Right cardiac atrium (tissue), 5 donors: Measurements from ENCODE around the gene TCEA2. TPM values are rescaled to one million over a fixed set of nuclear protein-coding genes. Genes with fewer than 3 reads are reported as not detected.

Experiments used
- ATAC-seq, 2 donors: fragments of 200-7000 bp; cut with Tn5 transposase; one replicate each; pipeline versions ENCODE4 v1.8.0 to v1.9.1; 2020; ENCODE audit warnings: moderate library complexity in 2 of 2, mild to moderate bottlenecking in 1 of 2
- DNase-seq, 3 donors: peaks; one replicate each; pipeline ENCODE4 v3.0.0-alpha.2; 2020
- H3K27ac ChIP-seq: one replicate; pipeline ENCODE4 v1.5.1; 2013; ENCODE audit warnings: mild to moderate bottlenecking, low read length, control low read depth, moderate library complexity
- H3K27me3 ChIP-seq: one replicate; pipeline ENCODE4 v1.6.1; 2013; ENCODE audit not compliant: control insufficient read depth, insufficient read depth
- H3K4me1 ChIP-seq: one replicate; pipeline ENCODE4 v1.6.1; 2013; ENCODE audit warnings: low read length; ENCODE audit not compliant: control insufficient read depth, insufficient read depth
- H3K4me3 ChIP-seq: one replicate; pipeline ENCODE4 v1.5.1; 2013; ENCODE audit warnings: low read length, control low read depth
- H3K9me3 ChIP-seq: one replicate; pipeline ENCODE4 v1.6.1; 2013; ENCODE audit warnings: low read length; ENCODE audit not compliant: control insufficient read depth
- WGBS: extraction: QIAGEN DNeasy Blood & Tissue Kit; methylation state at CpG from one replicate; pipeline ENCODE4 v1.1.7; 2013; 5-methylcytosine and 5-hydroxymethylcytosine counted together
- intact Hi-C, 4 donors: fragments of 100-400 bp; cut with DNase I; formaldehyde crosslinking; loops; one replicate each; pipeline versions ENCODE4 v1.11.0 to v1.14.0; 2022 to 2023
- polyA plus RNA-seq: library from polyadenylated mRNA; stranded (reverse); fragments of 200-250 nt; gene quantifications from one replicate; pipeline ENCODE4 v1.2.3, GENCODE V29; 2013
- total RNA-seq, 4 donors: library from RNA; stranded (reverse); fragmentation: NEBNext Ultra II Directional; extraction: Animal tissue kit (Norgen Biotek cat#: 25700); gene quantifications; one replicate each; pipeline ENCODE4 v1.2.1, GENCODE V29; 2021
- donor health status: healthy with polysubstance abuse.
- donor health status: DM: no; HTN: yes; CAD: no.
- donor health status: DM: no; HTN: no; CAD: no.
- donor health status: DM: no; HTN: yes; CAD: no; lungs with severe emphysema.
- donor health status: DM: yes; HTN: yes; CAD: no.

Gene TCEA2
- total and polyA plus RNA-seq, 5 donors, result 38.3 to 52.0 (median 48.0) TPM

DNA sequence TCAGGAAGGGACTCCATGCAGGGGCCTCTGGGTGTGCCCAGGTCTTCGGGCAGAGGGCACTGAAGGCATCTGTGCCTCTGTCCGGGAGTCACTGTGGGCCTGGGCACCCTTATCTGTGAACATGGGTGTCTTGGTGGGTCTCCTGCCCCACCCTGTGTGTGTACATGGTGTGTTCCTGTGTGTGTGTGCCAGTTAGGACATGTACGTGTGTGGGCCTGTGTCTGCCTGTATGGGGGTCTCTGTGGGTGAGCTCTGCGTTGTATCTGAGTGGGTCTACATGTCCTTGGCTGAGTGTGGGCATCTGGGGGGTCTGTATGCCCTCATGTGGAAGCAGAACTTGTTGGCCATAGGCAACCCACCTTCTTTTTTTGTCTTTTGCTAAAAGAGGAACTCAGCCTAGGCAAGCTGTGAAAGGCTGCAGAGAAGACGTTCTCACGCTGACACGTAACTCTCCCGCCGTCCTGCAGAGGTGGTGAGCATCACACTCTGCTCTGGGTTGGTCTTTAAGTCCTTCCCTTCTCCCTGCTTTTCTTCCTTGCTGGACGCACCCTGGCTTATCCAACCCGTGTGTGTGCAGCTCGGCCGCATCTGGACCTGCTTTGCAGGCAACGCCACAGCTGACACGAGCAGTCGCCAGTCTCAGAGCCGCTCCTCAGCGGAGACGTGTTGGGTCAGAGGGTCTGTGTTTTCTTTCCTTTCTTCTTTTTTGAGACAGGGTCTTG, 44.9 kb downstream of the TCEA2 start:
- whole genome bisulfite sequencing, result 61% methylated on average over 19 of the region's 19 CpGs
- Histone ChIP-seq H3K9me3 (no peaks in the 10 kb centered on the region), H3K27me3 (no peaks in the 10 kb centered on the region), H3K4me3 (no peak overlapping the region), H3K4me1 (no peaks in the 10 kb centered on the region), H3K27ac (no peak overlapping the region)
- intact Hi-C loops, result no loop called here
- no peak for ATAC-seq
- DNase-seq, result peak; percentile 9 to 37 (median 30)

DNA sequence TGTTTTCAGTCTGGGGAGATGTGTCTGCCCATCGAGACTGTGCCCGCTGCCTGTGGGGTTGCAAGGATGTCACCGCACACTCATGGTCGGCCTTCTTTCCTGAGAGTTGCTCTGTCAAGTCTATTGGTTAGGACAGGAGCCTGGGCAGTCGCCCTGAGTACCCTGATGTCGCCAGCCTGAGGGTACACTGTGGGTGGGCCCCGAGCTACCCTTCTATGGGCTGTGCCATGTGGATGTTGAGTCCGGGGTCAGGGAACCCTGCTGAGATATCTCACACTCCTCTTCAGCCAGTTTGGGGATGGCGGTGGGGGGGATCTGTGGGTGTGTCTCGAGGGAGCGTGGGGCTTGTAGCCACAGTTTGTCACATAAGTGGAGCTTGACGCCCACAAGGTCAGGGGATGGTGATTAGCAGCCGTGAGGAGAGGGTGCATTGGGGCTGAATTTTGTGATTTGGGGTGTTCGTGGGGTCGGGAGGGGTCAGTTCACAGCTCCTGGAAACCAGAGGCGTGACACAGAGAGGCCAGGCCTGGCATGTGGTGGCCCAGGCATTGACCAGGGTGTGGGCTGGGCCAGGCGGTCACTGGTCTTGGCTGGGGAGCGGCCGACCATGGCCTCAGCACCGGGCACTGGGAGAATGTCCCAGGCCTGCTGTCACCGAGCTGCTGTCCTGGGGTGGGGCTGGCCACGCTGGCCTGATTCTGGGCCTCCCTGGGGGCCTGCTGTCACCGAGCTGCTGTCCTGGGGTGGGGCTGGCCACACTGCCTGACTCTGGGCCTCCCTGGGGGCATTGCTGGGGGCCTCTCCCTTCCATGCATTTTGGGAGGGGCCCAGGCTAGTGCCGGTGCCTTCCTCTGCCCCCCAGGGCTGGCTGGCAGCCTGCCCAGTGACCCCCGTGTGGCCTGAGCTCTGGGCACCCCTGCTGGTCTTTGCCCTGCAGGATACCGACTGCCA, 46.0 kb downstream of the TCEA2 start:
- Histone ChIP-seq H3K4me3 (no peak overlapping the region), H3K27me3 (no peaks in the 10 kb centered on the region), H3K9me3 (no peaks in the 10 kb centered on the region), H3K27ac (no peak overlapping the region), H3K4me1 (no peaks in the 10 kb centered on the region)
- intact Hi-C loops, result no loop called here
- WGBS, result 74% methylated on average over 26 of the region's 26 CpGs
- DNase-seq (peak in 2 of 3 donors; percentile 33 to 53), ATAC-seq (peak in 1 of 2 donors; percentile 12)

DNA sequence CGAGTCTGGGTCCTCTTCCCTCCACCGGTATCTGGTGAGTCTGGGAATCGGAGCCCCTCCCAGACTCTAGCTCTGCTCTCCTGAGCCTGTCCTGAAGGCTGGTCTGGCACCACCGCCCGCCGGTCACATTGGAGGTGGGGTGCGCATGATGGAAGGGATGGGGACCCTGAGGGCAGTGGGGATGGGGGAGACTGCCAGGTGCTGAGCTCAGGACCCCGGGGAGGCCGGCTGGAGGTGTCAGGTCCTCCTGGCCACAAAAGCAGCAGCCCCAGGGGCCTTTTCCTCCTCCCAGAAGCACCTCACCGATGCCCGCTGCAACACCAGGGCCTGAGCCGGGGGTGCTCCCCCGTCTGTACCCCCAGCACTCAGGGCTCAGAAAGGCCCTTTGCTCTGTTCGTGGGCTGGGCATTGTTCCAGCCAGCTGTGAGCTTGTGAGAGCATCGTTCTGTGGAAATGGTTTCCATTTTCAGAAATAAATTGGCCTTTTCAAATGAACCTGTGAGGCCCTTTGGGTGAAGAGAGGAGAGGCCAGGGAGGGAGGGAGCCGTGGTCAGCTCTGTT, 46.9 kb downstream of the TCEA2 start:
- intact Hi-C loops, result no loop called here
- 69% methylated on average over 16 of the region's 16 CpGs for WGBS
- DNase-seq (peak in 2 of 3 donors; percentile 29 to 53), ATAC-seq (no peak)
- H3K9me3 ChIP-seq, result no peaks in the 10 kb centered on the region
- no peaks in the 10 kb centered on the region for H3K4me1 ChIP-seq
- H3K27ac ChIP-seq, result no peak overlapping the region
- H3K4me3 ChIP-seq, result no peak overlapping the region
- no peaks in the 10 kb centered on the region for H3K27me3 ChIP-seq

DNA sequence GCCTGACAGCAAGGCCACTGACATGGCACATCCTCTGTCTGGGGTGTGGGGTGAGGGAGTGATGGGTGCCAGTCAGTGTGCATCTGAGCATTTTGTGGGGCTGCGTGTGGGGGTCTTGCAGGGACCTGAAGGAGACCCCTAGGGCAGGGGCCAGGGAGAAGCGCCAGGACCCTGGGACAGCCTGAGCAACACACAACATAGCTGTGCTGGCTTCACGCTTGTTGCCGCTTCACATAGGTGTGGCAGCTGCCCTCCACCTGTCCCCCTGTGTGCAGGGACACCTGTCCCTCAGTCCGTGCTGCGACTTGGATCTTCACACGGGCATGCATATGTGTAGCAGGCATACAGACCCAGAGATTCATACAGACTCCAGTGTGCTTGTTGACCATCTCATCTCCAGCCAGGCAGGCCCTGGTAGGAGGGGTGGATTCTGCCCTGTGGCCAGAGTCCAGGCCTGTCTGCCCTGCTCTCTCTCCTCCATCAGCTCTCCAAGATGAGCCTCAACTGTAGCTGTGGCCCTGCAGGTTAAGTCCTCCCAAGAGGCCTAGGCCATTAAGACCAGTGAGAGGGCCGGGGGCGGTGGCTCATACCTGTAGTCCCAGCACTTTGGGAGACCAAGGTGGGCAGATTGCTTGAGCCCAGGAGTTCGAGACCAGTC, 47.5 kb downstream of the TCEA2 start:
- WGBS, result 91% methylated on average over 10 of the region's 10 CpGs
- ATAC-seq (no peak), DNase-seq (peak in 2 of 3 donors; percentile 29 to 37)
- intact Hi-C loops, result no loop called here
- no peak overlapping the region for H3K27ac ChIP-seq
- no peaks in the 10 kb centered on the region for H3K27me3 ChIP-seq
- H3K4me1 ChIP-seq, result no peaks in the 10 kb centered on the region
- no peak overlapping the region for H3K4me3 ChIP-seq
- no peaks in the 10 kb centered on the region for H3K9me3 ChIP-seq

DNA sequence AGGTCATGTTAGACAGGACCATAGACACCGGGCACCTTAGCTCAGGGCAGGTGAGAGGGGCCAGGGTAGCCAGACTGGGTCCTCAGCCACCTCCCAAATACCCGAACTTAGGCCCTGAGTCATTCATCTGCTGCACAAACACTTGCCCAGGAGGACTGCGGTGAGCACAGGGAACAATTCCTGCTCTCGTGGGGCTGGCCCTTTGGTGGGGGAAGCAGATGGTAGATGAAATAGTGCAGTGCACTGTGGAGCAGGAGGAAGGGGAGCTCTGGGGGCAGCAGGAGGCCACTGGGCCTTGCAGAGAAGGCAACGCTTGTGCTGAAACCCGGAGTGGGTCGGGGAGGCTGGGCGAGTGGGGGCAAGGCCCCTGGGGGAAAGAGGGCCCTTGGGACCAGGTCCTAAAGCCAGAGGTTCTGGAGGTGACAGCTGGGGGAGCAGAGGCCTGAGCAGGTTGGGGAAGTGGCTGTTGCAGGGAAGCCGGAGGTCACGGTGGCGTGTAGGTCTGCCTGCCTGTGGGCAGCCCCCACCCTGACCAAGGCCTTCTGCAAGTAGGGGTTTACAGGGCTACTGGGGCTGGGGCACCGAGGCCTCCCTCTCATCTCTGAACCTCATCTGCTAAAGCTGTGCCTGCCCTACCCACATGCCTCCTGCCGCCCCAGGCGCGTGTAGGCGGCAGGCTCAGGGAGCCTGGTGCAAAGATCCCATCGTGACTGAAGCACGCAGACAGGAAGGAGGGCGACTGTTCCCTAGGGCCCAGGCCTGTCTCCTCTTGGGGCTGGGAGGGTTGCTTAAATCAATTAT, 49.0 kb downstream of the TCEA2 start:
- 75% methylated on average over 19 of the region's 19 CpGs for WGBS
- H3K27me3 ChIP-seq, result no peaks in the 10 kb centered on the region
- no peak overlapping the region for H3K27ac ChIP-seq
- H3K4me3 ChIP-seq, result no peak overlapping the region
- intact Hi-C loops, result no loop called here
- no peaks in the 10 kb centered on the region for H3K9me3 ChIP-seq
- peak in 2 of 3 donors; percentile 28 to 36 for DNase-seq
- H3K4me1 ChIP-seq, result no peaks in the 10 kb centered on the region
- no peak for ATAC-seq

DNA sequence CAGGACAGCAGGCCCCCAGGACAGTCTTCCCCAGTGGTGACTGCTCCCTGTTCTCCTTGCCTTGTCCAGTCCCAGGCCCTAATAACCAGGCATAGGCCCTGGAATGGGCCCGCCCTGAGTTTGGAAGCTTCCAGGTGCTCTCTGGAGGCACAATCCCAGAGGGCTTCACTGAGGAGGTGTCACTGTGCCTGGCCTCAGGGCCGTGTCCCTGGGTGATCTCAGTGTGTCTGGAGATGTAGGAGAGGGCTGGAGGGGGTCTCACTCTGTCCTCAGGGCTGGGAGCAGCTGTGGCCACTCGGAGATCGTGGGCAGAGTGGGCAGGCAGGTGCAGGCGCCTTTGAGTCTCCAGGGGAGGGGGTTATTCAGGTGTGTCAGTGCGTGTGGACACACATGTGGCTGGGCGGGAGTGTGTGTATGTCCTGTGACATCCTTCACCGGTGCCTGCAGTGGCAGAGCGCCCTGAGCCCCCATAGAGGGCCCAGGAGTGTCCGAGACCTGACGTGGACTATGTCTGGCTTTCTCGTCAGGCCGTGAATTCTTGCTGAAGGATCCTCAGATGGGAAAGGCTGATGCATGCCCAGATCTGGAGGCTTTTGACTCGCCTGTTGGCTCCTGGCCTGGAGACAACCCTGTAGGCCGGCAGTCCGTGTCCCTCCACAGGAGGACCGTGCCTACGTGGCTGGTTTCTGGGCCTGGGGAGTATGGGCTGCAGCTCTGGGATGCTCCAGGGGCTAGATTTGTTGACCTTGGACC, 49.9 kb downstream of the TCEA2 start:
- Histone ChIP-seq H3K4me1 (no peaks in the 10 kb centered on the region), H3K27ac (no peak overlapping the region), H3K27me3 (no peaks in the 10 kb centered on the region), H3K9me3 (no peaks in the 10 kb centered on the region), H3K4me3 (no peak overlapping the region)
- intact Hi-C loops, result no loop called here
- ATAC-seq (no peak), DNase-seq (peak in 2 of 3 donors; percentile 19 to 20)
- WGBS, result 80% methylated on average over 18 of the region's 18 CpGs

DNA sequence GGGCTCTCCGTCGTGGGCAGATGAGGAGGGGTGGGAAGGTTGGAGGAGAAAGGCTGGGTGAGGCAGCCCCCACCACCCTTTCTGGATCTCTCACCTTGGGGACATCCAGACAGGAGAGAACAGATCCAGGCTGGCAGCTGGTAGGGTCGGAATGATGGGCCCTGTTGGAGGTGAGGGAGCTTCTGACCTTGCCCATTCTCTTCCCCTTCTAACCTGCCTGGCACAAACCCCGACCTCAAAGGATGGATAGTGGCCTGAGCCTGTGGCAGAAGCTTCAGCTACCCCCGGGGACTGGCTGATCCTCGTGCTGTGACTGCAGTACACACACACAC, 50.4 kb downstream of the TCEA2 start:
- Histone ChIP-seq H3K27me3 (no peaks in the 10 kb centered on the region), H3K9me3 (no peaks in the 10 kb centered on the region), H3K4me3 (no peak overlapping the region), H3K4me1 (no peaks in the 10 kb centered on the region), H3K27ac (no peak overlapping the region)
- DNase-seq (peak in 1 of 3 donors; percentile 3), ATAC-seq (no peak)
- WGBS, result 70% methylated on average over 6 of the region's 6 CpGs
- intact Hi-C loops, result no loop called here

DNA sequence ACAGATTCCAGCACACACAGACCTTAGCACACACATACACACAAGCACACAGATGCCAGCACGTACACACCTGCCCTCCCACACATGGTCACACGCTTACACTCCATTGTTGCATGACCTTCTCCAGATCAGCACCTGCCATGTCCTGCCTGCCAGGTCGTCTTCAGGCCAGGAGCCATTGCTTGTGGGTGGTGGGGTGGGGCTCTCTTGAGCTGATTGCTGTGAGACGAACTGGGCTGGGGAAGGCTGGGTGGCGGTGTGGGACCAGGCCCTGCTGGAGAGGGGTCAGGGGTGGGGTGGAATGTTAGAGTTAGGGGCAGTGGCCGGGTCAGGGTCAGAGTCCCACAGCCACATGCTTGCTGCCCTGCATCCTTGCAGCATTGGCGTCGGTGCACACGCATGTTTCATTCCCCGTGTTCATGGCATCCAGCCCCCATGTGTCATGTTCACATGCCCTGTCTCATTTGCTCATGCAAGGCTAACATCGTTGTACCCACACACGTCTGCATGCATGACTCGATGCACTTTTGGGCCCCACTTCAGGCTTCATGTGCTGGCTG, 50.9 kb downstream of the TCEA2 start:
- intact Hi-C loops, result no loop called here
- DNase-seq (peak in 2 of 3 donors; percentile 12 to 23), ATAC-seq (no peak)
- WGBS, result 78% methylated on average over 13 of the region's 13 CpGs
- H3K27me3 ChIP-seq, result no peaks in the 10 kb centered on the region
- H3K4me1 ChIP-seq, result no peaks in the 10 kb centered on the region
- H3K27ac ChIP-seq, result no peak overlapping the region
- no peaks in the 10 kb centered on the region for H3K9me3 ChIP-seq
- no peak overlapping the region for H3K4me3 ChIP-seq

DNA sequence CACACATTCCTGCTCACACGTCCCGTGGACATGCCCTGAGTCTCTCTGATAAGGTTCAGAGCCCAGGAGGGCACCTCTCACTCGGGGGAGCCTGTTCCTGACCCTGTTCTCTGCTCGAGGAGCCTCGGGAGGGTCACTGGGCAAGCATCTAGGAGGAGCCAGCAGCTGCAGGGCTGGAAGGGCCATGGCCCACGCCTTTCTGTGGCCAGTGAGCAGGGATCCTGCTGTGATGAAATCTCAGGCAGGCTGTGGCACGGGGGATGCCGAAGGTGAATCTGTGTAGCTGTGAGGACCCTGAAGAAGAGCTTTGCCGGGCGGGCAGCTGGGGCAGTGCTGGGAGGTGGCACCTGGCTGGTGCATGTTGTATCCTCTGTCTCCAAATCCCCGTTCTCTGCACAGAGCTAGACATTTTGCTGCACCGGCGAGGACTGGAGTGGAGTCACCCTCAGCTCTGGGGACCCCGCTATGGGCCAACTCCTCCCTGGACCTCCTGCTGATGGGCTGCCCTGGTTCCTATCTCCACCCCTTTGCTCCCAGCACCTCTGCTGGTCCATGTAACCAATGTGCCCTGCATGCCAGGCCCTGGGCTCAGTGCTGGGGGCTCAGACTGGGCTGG, 51.5 kb downstream of the TCEA2 start:
- DNase-seq, result peak in 2 of 3 donors; percentile 32 to 33
- H3K9me3 ChIP-seq, result no peaks in the 10 kb centered on the region
- WGBS, result 73% methylated on average over 14 of the region's 14 CpGs
- intact Hi-C loops, result no loop called here
- H3K27me3 ChIP-seq, result no peaks in the 10 kb centered on the region
- no peak overlapping the region for H3K27ac ChIP-seq
- ATAC-seq, result no peak
- H3K4me1 ChIP-seq, result no peaks in the 10 kb centered on the region
- H3K4me3 ChIP-seq, result no peak overlapping the region
